NB4 (cell line): ENCODE data around the gene CDK5.

Experiments
- DNase-seq: peaks from one replicate; pipeline ENCODE4 v3.0.0; 2010; ENCODE audit warnings: low read depth
- H3K4me3 ChIP-seq: one replicate; pipeline ENCODE4 v1.5.1; 2011; ENCODE audit warnings: mild to moderate bottlenecking, low read depth, low read length, moderate library complexity
- CTCF ChIP-seq: IDR thresholded peaks from one replicate; pipeline ENCODE4 v1.5.1; 2012; ENCODE audit warnings: low read depth, low read length
- MAX ChIP-seq: IDR thresholded peaks from 2 replicates; pipeline ENCODE4 v1.6.1; 2011; ENCODE audit warnings: low read depth, low read length
- MYC ChIP-seq: IDR thresholded peaks from 2 replicates; pipeline ENCODE4 v1.6.1; 2011; ENCODE audit warnings: low read depth, low read length
- POLR2A ChIP-seq: IDR thresholded peaks from 2 replicates; pipeline ENCODE4 v1.6.1; 2011; ENCODE audit warnings: mild to moderate bottlenecking; ENCODE audit not compliant: insufficient read length; ENCODE audit errors: extremely low read depth

The CDK5 gene

GRCh38 chr7:151070574-151070960 lies 12.9 kb upstream of the CDK5 start:
- H3K4me3 ChIP-seq, result no peak overlapping the region
- no peak for TF ChIP-seq POLR2A
- TF ChIP-seq CTCF, result no peak
- TF ChIP-seq MAX, result no peak
- no peak for TF ChIP-seq MYC
- no peak for DNase-seq

- DNase-seq, result no peak
- TF ChIP-seq CTCF, result no peak
- no peak for TF ChIP-seq POLR2A
- TF ChIP-seq MYC, result no peak
- no peak for TF ChIP-seq MAX
- no peak overlapping the region for H3K4me3 ChIP-seq
These were observed 12.3 kb upstream of the CDK5 start for GRCh38 chr7:151069841-151070573.

- no peak overlapping the region for H3K4me3 ChIP-seq
- TF ChIP-seq MYC (no peak), CTCF (no peak), POLR2A (no peak)
- no peak for DNase-seq
These were observed 10.5 kb upstream of the CDK5 start for GRCh38 chr7:151068069-151068773.

GRCh38 chr7:151066273-151066974 lies 8.7 kb upstream of the CDK5 start:
- TF ChIP-seq CTCF, result no peak
- no peak for TF ChIP-seq POLR2A
- TF ChIP-seq MYC, result no peak
- DNase-seq, result no peak
- H3K4me3 ChIP-seq, result no peak overlapping the region

GRCh38 chr7:151065516-151065915 lies 7.8 kb upstream of the CDK5 start:
- H3K4me3 ChIP-seq, result no peak overlapping the region
- DNase-seq, result no peak
- TF ChIP-seq POLR2A, result no peak
- TF ChIP-seq MYC, result no peak
- TF ChIP-seq MAX, result no peak
- TF ChIP-seq CTCF, result no peak

GRCh38 chr7:151064993-151065392 lies 7.3 kb upstream of the CDK5 start:
- no peak for DNase-seq
- no peak for TF ChIP-seq MAX
- no peak for TF ChIP-seq CTCF
- TF ChIP-seq MYC, result no peak
- no peak for TF ChIP-seq POLR2A
- H3K4me3 ChIP-seq, result no peak overlapping the region
